HCT116 (cell line): Measurements from ENCODE around the gene CELF1.

Experiments used
- EGR1 ChIP-seq: IDR thresholded peaks from 2 replicates; pipeline ENCODE4 v1.6.1; 2012; ENCODE audit warnings: low read depth
- EZH2 ChIP-seq: fragments of 200-600 bp; sonication (generic); IDR thresholded peaks from 2 replicates; pipeline ENCODE4 v1.6.1; 2017; ENCODE audit warnings: antibody characterized with exemption, mixed run types
- POLR2A ChIP-seq: IDR thresholded peaks from 2 replicates; pipeline ENCODE4 v1.7.0; 2011; ENCODE audit warnings: borderline replicate concordance; ENCODE audit not compliant: insufficient read depth, insufficient read length; ENCODE audit errors: extremely low read depth
- RAD21 ChIP-seq: IDR thresholded peaks from 2 replicates; pipeline ENCODE4 v1.6.1; 2012; ENCODE audit warnings: low read depth, mild to moderate bottlenecking
- TF ChIP-seq, protein P1 (sequence below): IDR thresholded peaks from 2 replicates; pipeline ENCODE4 v1.6.1; 2012
- TF ChIP-seq, protein P2 (sequence below): IDR thresholded peaks from 2 replicates; pipeline ENCODE4 v1.6.1; 2012; ENCODE audit warnings: low read depth
- TF ChIP-seq, protein P3 (sequence below): IDR thresholded peaks from 2 replicates; pipeline ENCODE4 v1.6.1; 2012
- TF ChIP-seq, protein P4 (sequence below), 3 experiments: fragments of 200-600 bp in 1 of 3; sonication (generic) in 1 of 3; IDR thresholded peaks in 2 of 3; conservative IDR thresholded peaks in 1 of 3; 2 replicates each; pipeline ENCODE4 v1.5.1; 2012 to 2017; ENCODE audit warnings: low read depth in 2 of 3, low read length in 2 of 3, antibody characterized with exemption in 1 of 3, borderline replicate concordance in 1 of 3, control low read depth in 1 of 3, mild to moderate bottlenecking in 1 of 3, mixed read lengths in 1 of 3, mixed run types in 1 of 3, moderate library complexity in 1 of 3; ENCODE audit not compliant: insufficient read depth in 1 of 3

DNA sequence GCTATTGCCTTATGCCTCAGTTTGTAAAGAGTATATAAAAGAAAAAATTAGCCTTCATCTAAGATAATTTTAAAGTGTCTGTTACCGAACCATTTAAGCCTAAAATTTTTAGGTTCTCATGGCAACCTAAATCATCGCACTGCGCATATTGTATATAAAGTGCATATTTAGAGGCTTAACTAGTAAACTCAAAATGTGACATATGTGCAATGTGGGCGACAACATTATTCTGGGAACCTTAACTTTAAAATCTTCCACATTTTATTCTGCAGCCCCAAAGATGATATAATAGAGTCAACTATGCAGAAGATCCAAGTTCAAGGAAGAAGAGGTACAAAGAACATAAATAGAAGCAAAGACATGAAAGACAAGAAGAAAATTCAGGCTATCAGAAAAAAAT lies 23.0 kb downstream of the CELF1 start:
- no peak for TF ChIP-seq POLR2A
- TF ChIP-seq RAD21: no peak
- TF ChIP-seq EGR1: no peak
- TF ChIP-seq, protein P1, sequence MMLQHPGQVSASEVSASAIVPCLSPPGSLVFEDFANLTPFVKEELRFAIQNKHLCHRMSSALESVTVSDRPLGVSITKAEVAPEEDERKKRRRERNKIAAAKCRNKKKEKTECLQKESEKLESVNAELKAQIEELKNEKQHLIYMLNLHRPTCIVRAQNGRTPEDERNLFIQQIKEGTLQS: no peak
- TF ChIP-seq, protein P2, sequence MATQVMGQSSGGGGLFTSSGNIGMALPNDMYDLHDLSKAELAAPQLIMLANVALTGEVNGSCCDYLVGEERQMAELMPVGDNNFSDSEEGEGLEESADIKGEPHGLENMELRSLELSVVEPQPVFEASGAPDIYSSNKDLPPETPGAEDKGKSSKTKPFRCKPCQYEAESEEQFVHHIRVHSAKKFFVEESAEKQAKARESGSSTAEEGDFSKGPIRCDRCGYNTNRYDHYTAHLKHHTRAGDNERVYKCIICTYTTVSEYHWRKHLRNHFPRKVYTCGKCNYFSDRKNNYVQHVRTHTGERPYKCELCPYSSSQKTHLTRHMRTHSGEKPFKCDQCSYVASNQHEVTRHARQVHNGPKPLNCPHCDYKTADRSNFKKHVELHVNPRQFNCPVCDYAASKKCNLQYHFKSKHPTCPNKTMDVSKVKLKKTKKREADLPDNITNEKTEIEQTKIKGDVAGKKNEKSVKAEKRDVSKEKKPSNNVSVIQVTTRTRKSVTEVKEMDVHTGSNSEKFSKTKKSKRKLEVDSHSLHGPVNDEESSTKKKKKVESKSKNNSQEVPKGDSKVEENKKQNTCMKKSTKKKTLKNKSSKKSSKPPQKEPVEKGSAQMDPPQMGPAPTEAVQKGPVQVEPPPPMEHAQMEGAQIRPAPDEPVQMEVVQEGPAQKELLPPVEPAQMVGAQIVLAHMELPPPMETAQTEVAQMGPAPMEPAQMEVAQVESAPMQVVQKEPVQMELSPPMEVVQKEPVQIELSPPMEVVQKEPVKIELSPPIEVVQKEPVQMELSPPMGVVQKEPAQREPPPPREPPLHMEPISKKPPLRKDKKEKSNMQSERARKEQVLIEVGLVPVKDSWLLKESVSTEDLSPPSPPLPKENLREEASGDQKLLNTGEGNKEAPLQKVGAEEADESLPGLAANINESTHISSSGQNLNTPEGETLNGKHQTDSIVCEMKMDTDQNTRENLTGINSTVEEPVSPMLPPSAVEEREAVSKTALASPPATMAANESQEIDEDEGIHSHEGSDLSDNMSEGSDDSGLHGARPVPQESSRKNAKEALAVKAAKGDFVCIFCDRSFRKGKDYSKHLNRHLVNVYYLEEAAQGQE: no peak
- TF ChIP-seq EZH2: no peak
- TF ChIP-seq, protein P3, sequence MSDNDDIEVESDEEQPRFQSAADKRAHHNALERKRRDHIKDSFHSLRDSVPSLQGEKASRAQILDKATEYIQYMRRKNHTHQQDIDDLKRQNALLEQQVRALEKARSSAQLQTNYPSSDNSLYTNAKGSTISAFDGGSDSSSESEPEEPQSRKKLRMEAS: no peak
- TF ChIP-seq, protein P4, sequence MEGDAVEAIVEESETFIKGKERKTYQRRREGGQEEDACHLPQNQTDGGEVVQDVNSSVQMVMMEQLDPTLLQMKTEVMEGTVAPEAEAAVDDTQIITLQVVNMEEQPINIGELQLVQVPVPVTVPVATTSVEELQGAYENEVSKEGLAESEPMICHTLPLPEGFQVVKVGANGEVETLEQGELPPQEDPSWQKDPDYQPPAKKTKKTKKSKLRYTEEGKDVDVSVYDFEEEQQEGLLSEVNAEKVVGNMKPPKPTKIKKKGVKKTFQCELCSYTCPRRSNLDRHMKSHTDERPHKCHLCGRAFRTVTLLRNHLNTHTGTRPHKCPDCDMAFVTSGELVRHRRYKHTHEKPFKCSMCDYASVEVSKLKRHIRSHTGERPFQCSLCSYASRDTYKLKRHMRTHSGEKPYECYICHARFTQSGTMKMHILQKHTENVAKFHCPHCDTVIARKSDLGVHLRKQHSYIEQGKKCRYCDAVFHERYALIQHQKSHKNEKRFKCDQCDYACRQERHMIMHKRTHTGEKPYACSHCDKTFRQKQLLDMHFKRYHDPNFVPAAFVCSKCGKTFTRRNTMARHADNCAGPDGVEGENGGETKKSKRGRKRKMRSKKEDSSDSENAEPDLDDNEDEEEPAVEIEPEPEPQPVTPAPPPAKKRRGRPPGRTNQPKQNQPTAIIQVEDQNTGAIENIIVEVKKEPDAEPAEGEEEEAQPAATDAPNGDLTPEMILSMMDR (IDR thresholded peaks at IDR 0.05 in 2 of 3, conservative IDR thresholded peaks at IDR 0.05 in 1 of 3; ENCODE audit: borderline replicate concordance in 1 of 3, insufficient read depth in 1 of 3, low read depth in 2 of 3, low read length in 2 of 3): no peak
